GM12864 (cell line): Measurements from ENCODE around the gene CLK3.
A peak's percentile ranks its signal among the peaks of the same experiment; 100 is the strongest.
"Not testable (repeated sequence)": the region's sequence is repeated elsewhere in the genome, so short reads cannot be mapped to it uniquely, and the experiment has no call there.

Experiments used
- DNase-seq: peaks from one replicate; pipeline ENCODE4 v3.0.0-alpha.2; 2011; ENCODE audit warnings: low read depth
- H3K4me3 ChIP-seq: 2 replicates; pipeline ENCODE4 v1.5.1; 2011; ENCODE audit warnings: mild to moderate bottlenecking, low read depth, low read length, control low read depth
- CTCF ChIP-seq: IDR thresholded peaks from 2 replicates; pipeline ENCODE4 v1.5.1; 2011; ENCODE audit warnings: low read depth, mild to moderate bottlenecking, moderate library complexity, low read length, control low read depth, inconsistent platforms; ENCODE audit errors: missing control alignments

CLK3 gene

DNA sequence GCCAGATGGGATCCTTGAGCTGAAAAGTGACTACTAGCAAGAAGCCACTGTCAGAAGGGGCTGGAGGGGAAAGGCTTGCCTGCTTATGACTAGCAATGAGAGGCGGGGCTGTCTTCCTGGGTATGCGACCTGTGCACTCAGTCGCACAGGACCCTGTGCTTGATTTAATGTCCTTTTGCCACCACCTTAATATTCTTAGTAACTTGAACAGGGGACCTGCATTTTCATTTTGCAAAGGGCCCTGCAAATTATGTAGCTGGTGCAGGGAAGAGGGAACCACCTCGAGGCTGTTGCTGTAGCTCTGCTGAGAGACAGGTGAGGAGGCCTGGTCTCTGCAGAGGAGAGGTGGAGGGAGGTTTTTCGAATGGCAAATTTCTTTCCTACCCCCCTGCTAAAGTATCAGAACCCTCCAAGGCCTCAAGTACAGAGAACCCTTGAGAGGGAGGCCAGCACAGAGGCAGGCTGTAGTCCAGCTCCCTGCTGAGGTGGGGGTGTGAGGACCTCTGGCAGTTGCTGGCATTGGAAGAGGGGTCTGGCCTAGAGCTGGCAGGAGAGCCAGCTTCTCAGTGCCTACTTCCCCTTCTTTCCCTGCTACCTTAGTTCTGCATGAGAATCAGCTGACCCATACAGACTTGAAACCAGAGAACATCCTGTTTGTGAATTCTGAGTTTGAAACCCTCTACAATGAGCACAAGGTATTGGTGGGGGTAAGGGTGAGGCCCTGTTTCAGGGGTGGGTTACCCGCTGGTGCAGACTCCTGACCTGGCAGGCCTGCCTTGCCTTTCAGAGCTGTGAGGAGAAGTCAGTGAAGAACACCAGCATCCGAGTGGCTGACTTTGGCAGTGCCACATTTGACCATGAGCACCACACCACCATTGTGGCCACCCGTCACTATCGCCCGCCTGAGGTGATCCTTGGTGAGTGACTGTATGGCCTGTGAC is 11.4 kb downstream of the CLK3 start:
- TF ChIP-seq CTCF, result no peak
- DNase-seq, result peak; percentile 64
- no peak overlapping the region for H3K4me3 ChIP-seq

- no peak overlapping the region for H3K4me3 ChIP-seq
- DNase-seq, result no peak
- no peak for TF ChIP-seq CTCF
Observed at GRCh38 chr15:74627766-74628165, 12.1 kb downstream of the CLK3 start.

DNA sequence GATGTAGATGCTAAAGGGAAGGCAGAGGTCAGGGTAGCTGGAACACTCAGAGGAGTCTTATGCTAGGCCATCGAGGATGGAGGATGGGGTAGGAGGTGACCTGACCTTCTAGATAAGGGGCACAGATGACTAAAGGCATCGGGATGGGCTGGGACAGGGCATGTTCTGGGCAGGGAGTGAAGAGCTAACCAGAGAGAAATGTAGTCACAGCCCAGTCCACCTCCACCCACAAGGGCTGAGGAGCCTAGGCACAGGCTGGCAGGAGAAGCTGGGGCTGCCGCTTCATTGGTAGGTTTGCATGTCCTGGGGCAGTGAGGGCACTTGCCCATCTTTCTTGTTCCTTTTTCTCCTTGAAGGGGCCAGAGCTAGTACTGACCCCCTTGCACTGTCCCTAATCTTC is 12.6 kb downstream of the CLK3 start:
- no peak for TF ChIP-seq CTCF

DNA sequence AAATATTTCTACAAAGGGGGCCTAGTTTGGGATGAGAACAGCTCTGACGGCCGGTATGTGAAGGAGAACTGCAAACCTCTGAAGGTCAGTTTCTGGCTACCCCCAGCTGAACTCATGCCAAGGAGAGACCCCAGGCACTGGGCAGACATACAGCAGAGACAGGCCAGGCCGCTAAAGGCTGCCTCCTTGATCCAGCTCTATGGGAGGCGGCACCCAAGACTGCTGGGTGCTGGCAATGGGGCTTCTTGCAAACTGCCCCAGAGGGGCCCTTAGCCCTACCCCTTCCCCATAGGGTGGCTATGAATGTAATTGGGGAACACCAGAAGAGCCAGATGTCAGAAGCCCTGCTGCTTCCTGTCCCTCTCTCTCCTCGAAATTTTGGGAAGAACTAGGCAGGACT is 13.3 kb downstream of the CLK3 start:
- no peak overlapping the region for H3K4me3 ChIP-seq
- no peak for TF ChIP-seq CTCF
- no peak for DNase-seq

More for the DNA sequence above, 12.6 kb downstream of the CLK3 start:
- no peak overlapping the region for H3K4me3 ChIP-seq
- DNase-seq, result no peak

DNA sequence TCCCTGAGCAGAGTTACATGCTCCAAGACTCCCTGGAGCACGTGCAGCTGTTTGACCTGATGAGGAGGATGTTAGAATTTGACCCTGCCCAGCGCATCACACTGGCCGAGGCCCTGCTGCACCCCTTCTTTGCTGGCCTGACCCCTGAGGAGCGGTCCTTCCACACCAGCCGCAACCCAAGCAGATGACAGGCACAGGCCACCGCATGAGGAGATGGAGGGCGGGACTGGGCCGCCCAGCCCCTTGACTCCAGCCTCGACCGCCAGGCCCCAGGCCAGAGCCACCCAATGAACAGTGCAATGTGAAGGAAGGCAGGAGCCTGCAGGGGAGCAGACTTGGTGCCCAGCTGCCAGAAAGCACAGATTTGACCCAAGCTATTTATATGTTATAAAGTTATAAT is 14.1 kb downstream of the CLK3 start:
- not testable (repeated sequence) for DNase-seq, H3K4me3 ChIP-seq

DNA sequence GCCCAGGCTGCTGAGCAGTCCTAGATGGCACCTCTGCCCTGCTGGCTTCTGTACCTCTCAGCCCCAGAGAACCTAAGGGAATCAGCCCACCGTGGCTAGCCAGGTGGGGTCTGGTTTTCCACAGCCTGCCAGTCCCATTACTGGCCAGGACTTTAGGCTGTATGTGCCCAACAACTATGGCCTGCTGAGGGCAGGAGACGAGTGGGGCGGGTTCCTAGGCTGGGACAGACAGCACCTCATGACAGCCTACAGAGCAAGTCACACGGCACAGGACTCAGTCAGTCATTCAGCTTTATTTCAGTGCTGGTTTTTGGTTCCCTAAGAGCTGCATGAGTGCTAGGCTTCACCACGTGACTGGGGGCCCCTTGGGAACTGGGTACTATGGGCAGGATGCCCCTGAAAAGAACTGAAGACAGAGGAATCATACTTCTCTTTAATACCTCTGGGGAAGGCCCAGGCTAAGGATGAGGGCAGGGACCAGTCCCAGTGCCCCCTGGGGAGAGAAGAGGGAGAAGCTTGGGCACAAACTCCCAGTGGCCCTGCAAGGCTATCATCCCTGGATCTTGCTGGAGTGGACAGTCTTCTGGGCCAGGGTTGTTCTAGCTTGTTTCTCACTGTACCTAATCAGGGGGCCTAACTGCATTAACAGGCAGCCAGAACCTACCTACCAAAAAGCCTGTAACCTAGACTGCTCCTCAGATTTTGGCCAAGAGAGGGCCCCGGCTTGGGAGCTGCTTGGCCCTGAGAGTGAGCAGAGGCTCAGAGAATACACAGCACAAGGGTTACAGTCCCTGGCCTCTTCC is 14.8 kb downstream of the CLK3 start:
- DNase-seq, result no peak
- no peak for TF ChIP-seq CTCF
- no peak overlapping the region for H3K4me3 ChIP-seq

- DNase-seq, result no peak
- no peak for TF ChIP-seq CTCF
- no peak overlapping the region for H3K4me3 ChIP-seq
Observed at GRCh38 chr15:74631087-74631385, 15.4 kb downstream of the CLK3 start.
